Lower leg skin (tissue), 4 donors: ENCODE measurements around the gene RAP1GDS1. TPM values are rescaled to one million over a fixed set of nuclear protein-coding genes. Genes with fewer than 3 reads are reported as not detected.

Experiments used
- DNase-seq, 2 donors: peaks; one replicate each; pipeline ENCODE4 v3.0.0-alpha.2; 2019; ENCODE audit warnings: low spot score in 2 of 2
- H3K4me3 ChIP-seq: fragments of 200-600 bp; sonication (generic); 2 replicates; pipeline ENCODE4 v1.5.1; 2017; ENCODE audit warnings: mild to moderate bottlenecking, low read depth; ENCODE audit not compliant: poor library complexity, severe bottlenecking
- POLR2A ChIP-seq, 2 donors: fragments of 450-650 bp; IDR thresholded peaks; one replicate each; pipeline ENCODE4 v1.6.1; 2016 to 2017; ENCODE audit warnings: antibody characterized with exemption in 2 of 2, mild to moderate bottlenecking in 1 of 2, moderate library complexity in 1 of 2
- WGBS, 2 donors: methylation state at CpG; one replicate each; pipeline ENCODE4 v1.1.5; 2018; 5-methylcytosine and 5-hydroxymethylcytosine counted together
- intact Hi-C: fragments of 100-400 bp; cut with DNase I; formaldehyde crosslinking; loops from one replicate; pipeline ENCODE4 v1.15.0; 2023; ENCODE audit warnings: low total_unique reads
- total RNA-seq, 4 donors: library from RNA; depleted of rRNA; stranded (reverse); fragments of >200 nt; gene quantifications; one replicate each; pipeline ENCODE4 v1.1.0, GENCODE V29; 2016
- TF ChIP-seq, protein P1 (sequence below), 3 donors: fragments of 450-650 bp; IDR thresholded peaks; one replicate each; pipeline ENCODE4 v1.5.1; 2016; ENCODE audit warnings: antibody characterized with exemption in 3 of 3, mild to moderate bottlenecking in 3 of 3, moderate library complexity in 2 of 3

RAP1GDS1 gene
- total RNA-seq, 4 donors from 2014 or later = 24.1 to 29.2 (median 26.5) TPM

DNA sequence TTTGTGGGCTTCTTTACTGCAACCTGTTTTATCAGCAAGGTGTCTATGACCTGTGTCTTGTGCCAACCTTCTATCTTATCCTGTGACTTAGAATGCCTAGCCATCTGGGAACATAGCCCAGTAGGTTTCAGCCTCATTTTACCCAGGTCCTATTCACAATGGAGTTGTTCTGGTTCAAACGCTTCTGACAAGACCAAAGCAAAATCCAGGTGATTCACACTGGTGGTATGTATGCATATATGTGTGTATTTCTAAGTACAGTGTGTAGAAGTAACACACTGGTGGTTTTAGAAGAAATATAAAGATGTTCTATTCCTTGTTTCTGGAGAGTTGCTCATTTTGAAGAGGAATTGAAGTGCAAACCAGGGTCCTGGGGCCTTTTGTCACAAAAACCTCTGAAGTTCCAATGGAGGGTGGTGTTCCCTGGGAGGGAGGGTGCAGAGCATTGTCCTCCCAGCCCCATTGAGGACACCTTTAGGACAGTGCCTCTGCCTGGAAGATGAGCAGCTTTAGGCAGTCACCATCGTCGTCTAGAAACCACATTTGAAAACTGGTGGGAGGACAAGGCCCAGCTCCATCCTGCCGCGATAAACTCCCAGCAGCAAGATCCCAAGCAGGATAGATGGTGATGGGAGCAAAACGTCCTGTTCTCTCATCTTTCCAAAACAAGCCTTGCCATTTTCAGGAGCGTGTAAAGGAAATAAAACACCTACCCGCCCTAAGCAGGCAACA is 205.8 kb downstream of the RAP1GDS1 start:
- WGBS, 2 donors = 35 to 41% methylated on average over 8 of the region's 8 CpGs
- H3K4me3 ChIP-seq = no peak overlapping the region
- intact Hi-C loops = loop anchor here (10.0 kb wide), 1 partner anchor 588 kb away; no protein-coding TSS in a partner anchor
- DNase-seq = peak in 1 of 2 donors; percentile 52
- TF ChIP-seq, protein P1, sequence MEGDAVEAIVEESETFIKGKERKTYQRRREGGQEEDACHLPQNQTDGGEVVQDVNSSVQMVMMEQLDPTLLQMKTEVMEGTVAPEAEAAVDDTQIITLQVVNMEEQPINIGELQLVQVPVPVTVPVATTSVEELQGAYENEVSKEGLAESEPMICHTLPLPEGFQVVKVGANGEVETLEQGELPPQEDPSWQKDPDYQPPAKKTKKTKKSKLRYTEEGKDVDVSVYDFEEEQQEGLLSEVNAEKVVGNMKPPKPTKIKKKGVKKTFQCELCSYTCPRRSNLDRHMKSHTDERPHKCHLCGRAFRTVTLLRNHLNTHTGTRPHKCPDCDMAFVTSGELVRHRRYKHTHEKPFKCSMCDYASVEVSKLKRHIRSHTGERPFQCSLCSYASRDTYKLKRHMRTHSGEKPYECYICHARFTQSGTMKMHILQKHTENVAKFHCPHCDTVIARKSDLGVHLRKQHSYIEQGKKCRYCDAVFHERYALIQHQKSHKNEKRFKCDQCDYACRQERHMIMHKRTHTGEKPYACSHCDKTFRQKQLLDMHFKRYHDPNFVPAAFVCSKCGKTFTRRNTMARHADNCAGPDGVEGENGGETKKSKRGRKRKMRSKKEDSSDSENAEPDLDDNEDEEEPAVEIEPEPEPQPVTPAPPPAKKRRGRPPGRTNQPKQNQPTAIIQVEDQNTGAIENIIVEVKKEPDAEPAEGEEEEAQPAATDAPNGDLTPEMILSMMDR (IDR thresholded peaks at IDR 0.05) = no peak
- no peak for TF ChIP-seq POLR2A (IDR thresholded peaks at IDR 0.05)

DNA sequence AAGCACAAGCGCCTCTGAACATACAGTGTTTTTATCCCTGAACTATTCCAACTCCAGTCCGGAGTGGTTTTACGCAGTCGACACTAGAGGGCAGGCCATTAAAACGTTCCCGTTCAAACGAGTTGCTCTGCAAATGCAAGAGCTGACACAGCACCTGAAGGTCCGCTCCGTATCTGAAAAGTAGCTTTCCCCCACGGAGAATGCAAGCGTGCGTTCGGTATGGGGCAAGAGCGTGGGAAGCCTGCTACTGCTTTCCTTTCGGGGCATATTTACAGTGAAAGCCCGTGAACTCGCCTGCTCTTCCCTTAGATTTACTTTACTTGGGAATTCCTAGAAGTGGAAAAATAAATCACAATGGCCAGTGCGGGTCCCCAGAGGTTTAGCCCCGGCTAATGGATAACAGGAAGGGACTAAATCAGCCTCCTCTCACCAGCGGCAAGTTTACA is 206.5 kb downstream of the RAP1GDS1 start:
- peak; percentile 73 to 93 for DNase-seq
- 2 to 5% methylated on average over 20 of the region's 20 CpGs for WGBS, 2 donors
- intact Hi-C loops = loop anchor here (10.0 kb wide), 1 partner anchor 587 kb away; no protein-coding TSS in a partner anchor
- no peak overlapping the region for H3K4me3 ChIP-seq
- TF ChIP-seq, protein P1 (IDR thresholded peaks at IDR 0.05) = peak in 1 of 3 donors; percentile 13
- TF ChIP-seq POLR2A (IDR thresholded peaks at IDR 0.05) = no peak

DNA sequence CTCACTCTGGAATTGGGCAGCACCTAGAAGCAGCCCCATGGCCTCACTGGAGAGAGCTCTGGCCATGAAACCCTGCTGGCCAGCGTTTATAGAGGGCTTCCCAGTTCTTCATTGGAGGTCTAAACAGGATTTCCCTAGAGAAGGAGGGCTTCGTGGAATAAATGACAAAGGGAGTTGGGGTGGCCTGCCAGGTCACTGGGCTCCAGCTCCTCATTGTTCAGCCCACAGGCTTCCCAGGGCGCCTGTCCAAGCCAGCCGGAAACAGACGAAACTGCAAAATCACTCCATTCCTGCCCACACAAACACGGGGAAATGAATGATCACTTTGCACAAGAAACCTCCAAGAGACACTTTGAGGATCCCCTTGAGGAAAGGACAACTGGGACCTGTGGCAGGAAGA is 207.5 kb downstream of the RAP1GDS1 start:
- peak in 1 of 2 donors; percentile 84 for DNase-seq
- 26 to 40% methylated on average over 6 of the region's 6 CpGs for WGBS, 2 donors
- intact Hi-C loops = loop anchor here (10.0 kb wide), 1 partner anchor 586 kb away; no protein-coding TSS in a partner anchor
- H3K4me3 ChIP-seq = no peak overlapping the region
- TF ChIP-seq POLR2A (IDR thresholded peaks at IDR 0.05) = no peak
- TF ChIP-seq, protein P1 (IDR thresholded peaks at IDR 0.05) = no peak

DNA sequence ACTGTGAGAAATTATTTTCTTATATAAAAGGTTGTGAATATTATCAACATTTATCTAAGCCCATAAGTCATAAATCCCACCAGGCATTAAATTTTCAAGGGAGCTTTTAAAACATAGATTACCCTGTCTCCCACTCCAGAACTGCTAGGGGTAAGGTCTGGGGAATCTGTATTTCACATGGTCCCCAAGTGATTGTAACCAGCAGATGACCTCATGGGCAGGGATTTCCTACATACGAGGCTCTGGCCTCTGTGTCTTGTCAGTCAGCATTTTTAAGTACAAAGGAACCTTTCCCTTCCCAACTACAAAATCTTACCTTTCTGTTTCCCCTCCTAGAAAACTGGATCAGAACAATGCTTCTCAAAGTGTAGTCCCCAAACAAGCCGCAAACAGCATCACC is 208.6 kb downstream of the RAP1GDS1 start:
- H3K4me3 ChIP-seq = no peak overlapping the region
- TF ChIP-seq POLR2A (IDR thresholded peaks at IDR 0.05) = no peak
- TF ChIP-seq, protein P1 (IDR thresholded peaks at IDR 0.05) = no peak
- DNase-seq = no peak
- intact Hi-C loops = loop anchor here (10.0 kb wide), 1 partner anchor 585 kb away; no protein-coding TSS in a partner anchor
- WGBS, 2 donors = 65 to 72% methylated on average over 2 of the region's 2 CpGs

DNA sequence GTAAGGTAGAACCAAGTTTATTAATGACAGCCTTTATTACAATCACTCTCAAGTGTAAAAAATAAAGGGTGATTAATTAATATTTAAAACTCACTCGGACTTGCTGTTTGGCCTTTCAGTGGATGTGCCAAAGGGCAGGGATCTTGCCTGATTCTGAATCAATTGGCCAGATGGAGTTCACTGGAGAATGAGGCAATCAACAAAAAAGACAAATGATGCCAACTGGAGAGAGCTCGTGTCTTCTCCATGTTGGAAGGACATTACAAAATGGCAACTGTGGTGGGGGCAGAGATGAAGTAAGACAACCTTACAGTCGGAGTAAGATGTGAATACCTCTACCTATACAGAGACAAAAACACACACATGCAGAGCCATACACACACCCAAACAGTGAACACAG is 209.2 kb downstream of the RAP1GDS1 start:
- DNase-seq = peak in 1 of 2 donors; percentile 50
- H3K4me3 ChIP-seq = no peak overlapping the region
- TF ChIP-seq, protein P1 (IDR thresholded peaks at IDR 0.05) = no peak
- no peak for TF ChIP-seq POLR2A (IDR thresholded peaks at IDR 0.05)
- WGBS, 2 donors = 74 to 82% methylated on average over 3 of the region's 3 CpGs
- intact Hi-C loops = no loop called here
